Measurements from ENCODE around the gene PIM2. TPM values are rescaled to one million over a fixed set of nuclear protein-coding genes. Genes with fewer than 3 reads are reported as not detected.

PIM2 gene
- total and polyA plus RNA-seq, 9 of the 15 experiments (the other 6 are each of a cell fraction or from before 2014, with no cell fraction given), result 67.6 to 191 (median 108) TPM

DNA sequence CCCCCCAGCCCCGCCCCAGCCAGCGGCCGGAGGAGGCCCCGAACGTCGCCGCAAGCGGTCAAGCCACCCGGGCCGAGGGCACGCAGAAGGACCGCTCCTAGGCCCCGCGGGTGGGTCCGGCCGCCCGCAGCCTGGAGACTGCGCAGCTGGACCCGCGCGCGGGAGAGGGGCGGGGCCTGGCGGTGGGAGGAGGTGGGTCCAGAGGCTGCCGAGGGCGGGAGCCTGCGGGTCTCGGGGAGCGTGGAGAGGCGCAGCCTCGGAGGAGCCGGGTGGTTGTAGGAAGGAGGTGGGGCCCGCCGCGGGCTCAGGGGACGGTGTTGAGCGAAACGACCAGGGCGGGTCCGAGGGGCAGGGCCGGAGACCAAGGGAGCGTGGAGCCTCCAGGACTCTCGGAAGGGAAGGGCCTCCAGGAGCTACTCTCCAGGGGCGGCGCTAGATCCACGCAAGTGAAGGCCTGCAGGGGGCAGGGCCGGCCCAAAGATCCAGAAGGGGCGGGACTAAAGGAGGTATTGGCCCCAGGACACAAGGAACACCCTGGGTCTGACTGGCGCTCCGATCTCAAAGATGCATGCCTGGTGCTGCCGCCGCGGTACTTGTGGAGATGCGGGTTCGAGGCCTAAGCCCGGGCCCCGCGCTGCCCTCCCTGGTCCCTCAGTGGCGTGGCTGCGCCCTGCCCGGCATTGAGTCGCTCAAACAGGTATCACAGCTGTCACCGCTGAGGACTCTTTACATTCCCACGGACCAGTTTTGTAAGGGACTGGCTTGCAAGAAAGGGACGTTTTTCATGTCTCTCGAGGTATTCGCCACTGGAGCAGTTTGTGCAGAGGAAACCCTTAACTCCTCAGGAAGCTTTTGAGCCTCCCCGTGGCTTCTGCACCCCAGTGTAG, 27.2 kb downstream of the PIM2 start (continued):
- TF ChIP-seq RNF219 (CRISPR knock-in tag; IDR thresholded peaks at IDR 0.05) (no peak), TFAP4 (CRISPR knock-in tag; IDR thresholded peaks at IDR 0.05; ENCODE audit: borderline replicate concordance) (peak; percentile 69; the same call in 1 of the 2 replicates), RBFOX2 (IDR thresholded peaks at IDR 0.05; ENCODE audit: low read depth, low read length) (peak; percentile 74), RB1 (IDR thresholded peaks at IDR 0.05; ENCODE audit: low read depth) (0 out of 2 replicates have a peak, but pooled peaks have one; percentile 26), ZNF75A (CRISPR knock-in tag; IDR thresholded peaks at IDR 0.05) (no peak), ATF7 (IDR thresholded peaks at IDR 0.05) (peak; percentile 65), ZKSCAN3 (CRISPR knock-in tag; IDR thresholded peaks at IDR 0.05) (no peak), KLF10 (CRISPR knock-in tag; IDR thresholded peaks at IDR 0.05) (no peak), PHF8 (IDR thresholded peaks at IDR 0.05; ENCODE audit: borderline replicate concordance, low read length) (peak; percentile 46; the same call in 1 of the 2 replicates), POLR2G (IDR thresholded peaks at IDR 0.05; ENCODE audit: low read depth, low read length) (peak; percentile 86), SNAPC5 (CRISPR knock-in tag; IDR thresholded peaks at IDR 0.05) (no peak), MYNN (IDR thresholded peaks at IDR 0.05) (0 out of 2 replicates have a peak, but pooled peaks have one; percentile 13), MYNN (CRISPR knock-in tag; IDR thresholded peaks at IDR 0.05) (no peak), SMARCA4 (IDR thresholded peaks at IDR 0.05) (no peak), KAT8 (IDR thresholded peaks at IDR 0.05; ENCODE audit: low read depth) (no peak), NRF1 (conservative IDR thresholded peaks at IDR 0.05 in 1 of 2, IDR thresholded peaks at IDR 0.05 in 1 of 2) (peak; percentile 89 to 91), PCBP1 (IDR thresholded peaks at IDR 0.05; ENCODE audit: low read depth, low read length, poor library complexity, severe bottlenecking) (no peak), TBP (optimal IDR thresholded peaks at IDR 0.05; ENCODE audit: low read depth, low read length) (peak; percentile 32), SMC3 (conservative IDR thresholded peaks at IDR 0.05; ENCODE audit: insufficient read depth, low read depth, low read length) (peak; percentile 50; the same call in 1 of the 2 replicates), HCFC1 (IDR thresholded peaks at IDR 0.05; ENCODE audit: low read depth, low read length) (peak; percentile 11; the same call in 1 of the 2 replicates), MAX (CRISPR knock-in tag; IDR thresholded peaks at IDR 0.05) (0 out of 2 replicates have a peak, but pooled peaks have one; percentile 34), POLR2AphosphoS2 (IDR thresholded peaks at IDR 0.05; ENCODE audit: low read length) (peak; percentile 85; the same call in 1 of the 2 replicates)
- TF ChIP-seq, protein P1, sequence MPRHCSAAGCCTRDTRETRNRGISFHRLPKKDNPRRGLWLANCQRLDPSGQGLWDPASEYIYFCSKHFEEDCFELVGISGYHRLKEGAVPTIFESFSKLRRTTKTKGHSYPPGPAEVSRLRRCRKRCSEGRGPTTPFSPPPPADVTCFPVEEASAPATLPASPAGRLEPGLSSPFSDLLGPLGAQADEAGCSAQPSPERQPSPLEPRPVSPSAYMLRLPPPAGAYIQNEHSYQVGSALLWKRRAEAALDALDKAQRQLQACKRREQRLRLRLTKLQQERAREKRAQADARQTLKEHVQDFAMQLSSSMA (CRISPR knock-in tag; IDR thresholded peaks at IDR 0.05), result no peak
- TF ChIP-seq, protein P2, sequence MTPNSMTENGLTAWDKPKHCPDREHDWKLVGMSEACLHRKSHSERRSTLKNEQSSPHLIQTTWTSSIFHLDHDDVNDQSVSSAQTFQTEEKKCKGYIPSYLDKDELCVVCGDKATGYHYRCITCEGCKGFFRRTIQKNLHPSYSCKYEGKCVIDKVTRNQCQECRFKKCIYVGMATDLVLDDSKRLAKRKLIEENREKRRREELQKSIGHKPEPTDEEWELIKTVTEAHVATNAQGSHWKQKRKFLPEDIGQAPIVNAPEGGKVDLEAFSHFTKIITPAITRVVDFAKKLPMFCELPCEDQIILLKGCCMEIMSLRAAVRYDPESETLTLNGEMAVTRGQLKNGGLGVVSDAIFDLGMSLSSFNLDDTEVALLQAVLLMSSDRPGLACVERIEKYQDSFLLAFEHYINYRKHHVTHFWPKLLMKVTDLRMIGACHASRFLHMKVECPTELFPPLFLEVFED (CRISPR knock-in tag; conservative IDR thresholded peaks at IDR 0.05), result no peak

Data from K562 (cell line).